GM23248 (cell line): ENCODE measurements around the gene CLDN14.

ENCODE experiments used
- EZH2 ChIP-seq: fragments of 200-600 bp; sonication (generic); IDR thresholded peaks from 2 replicates; pipeline ENCODE4 v1.6.1; 2018; ENCODE audit warnings: antibody characterized with exemption, mild to moderate bottlenecking; ENCODE audit not compliant: insufficient read depth, poor library complexity, severe bottlenecking
- EZH2phosphoT487 ChIP-seq: fragments of 200-600 bp; sonication (generic); IDR thresholded peaks from 2 replicates; pipeline ENCODE4 v1.6.1; 2018; ENCODE audit warnings: antibody characterized with exemption, moderate library complexity, mild to moderate bottlenecking, low read depth; ENCODE audit not compliant: insufficient read depth

DNA sequence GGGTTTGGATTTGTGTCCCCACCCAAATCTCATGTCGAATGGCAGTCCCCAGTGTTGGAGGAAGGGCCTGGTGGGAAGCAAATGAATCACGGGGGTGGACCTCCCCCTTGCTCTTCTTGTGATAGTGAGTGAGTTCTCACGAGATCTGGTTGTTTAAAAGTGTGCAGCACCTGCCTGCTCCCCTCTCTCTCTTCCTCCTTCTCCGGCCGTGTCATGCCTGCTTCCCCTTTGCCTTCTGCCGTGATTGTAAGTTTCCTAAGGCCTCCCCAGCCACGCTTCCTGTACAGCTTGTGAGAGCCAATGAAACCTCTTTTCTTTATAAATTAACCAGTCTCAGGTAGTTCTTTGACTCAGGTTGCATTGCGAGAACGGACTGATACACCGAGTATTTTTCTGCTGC lies 15.9 kb downstream of the CLDN14 start:
- TF ChIP-seq EZH2 (no peak), EZH2phosphoT487 (no peak)
